Myocyte (in vitro differentiated cells): ENCODE measurements around the gene UCHL5. TPM values are rescaled to one million over a fixed set of nuclear protein-coding genes. Genes with fewer than 3 reads are reported as not detected.
A peak's percentile ranks its signal among the peaks of the same experiment; 100 is the strongest.

Experiments
- DNase-seq: peaks from one replicate; pipeline ENCODE4 v3.0.0-alpha.2; 2012; ENCODE audit warnings: low read depth
- total RNA-seq: library from RNA; depleted of rRNA; stranded (reverse); fragments of >200 nt; gene quantifications from 2 replicates; pipeline ENCODE4 v1.2.3, GENCODE V29; 2014

The UCHL5 gene
- total RNA-seq, 1 donor from 2014 or later, result 48.3 TPM

DNA sequence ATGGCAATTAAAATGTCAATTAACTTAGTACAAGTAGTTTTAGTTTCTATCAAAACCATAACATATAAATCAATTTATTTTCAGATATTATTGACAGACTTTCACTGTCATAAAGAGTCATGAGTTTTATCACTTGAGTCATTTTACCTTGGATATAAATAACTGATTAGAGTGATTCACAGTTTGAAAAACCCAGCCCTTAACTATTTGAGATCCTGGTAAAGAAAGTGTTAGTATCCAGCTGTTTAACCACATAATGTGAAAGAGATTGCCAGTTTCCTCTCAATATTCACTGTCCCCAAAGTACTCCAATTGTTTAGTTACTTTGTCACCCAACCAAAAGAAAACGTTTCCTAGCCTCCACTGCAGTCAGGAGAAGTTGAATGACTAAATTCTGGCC, 91.3 kb downstream of the UCHL5 start:
- peak; percentile 31 for DNase-seq

DNA sequence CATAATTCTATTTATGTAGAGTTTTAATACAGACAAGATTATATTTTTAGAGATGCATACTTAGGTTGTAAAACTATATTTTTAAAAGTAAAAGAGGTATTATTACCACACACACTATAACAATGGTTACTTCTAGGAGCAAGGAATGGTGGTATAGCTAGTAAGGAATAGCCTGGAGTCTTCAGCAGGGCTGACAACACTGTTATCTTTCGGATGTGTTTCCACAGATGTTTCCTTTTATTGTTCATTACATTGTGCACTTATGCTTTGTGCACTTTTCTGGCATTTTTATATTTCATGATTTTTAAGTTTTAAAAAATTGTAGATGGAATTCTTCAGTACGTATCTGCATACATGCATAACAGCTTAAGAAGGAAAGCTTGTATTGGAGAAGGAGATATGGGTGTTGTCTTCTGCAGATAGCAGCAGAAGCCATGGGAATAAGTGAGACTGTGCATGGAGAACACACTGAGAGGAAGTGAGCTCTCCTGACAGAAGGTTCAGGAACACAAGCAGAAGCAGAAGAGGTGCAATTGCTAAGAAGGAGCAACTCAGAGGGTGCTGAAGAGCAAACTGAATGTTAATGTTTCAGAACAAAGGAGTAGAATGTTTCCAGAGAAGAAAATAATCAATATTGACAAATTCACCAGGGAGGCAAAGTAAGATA, 91.8 kb downstream of the UCHL5 start:
- no peak for DNase-seq

DNA sequence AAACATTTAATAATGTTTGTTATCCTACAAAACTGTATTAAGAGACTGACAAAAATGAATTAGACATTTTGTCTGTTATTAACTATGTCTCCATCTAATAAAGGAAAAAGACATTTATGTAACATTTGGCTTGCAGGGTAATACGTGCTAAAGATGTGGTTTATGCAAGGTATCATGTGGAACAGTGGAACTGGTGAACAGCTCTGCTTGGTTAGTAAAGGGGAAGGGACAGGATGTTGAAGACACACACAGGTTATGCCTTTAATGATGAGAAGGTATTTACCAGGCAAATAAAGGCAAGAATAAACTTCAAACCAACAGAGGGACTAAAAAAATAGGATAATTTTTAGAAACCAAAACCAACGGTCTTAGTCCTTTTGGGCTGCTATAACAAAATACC, 93.1 kb downstream of the UCHL5 start:
- DNase-seq, result no peak

DNA sequence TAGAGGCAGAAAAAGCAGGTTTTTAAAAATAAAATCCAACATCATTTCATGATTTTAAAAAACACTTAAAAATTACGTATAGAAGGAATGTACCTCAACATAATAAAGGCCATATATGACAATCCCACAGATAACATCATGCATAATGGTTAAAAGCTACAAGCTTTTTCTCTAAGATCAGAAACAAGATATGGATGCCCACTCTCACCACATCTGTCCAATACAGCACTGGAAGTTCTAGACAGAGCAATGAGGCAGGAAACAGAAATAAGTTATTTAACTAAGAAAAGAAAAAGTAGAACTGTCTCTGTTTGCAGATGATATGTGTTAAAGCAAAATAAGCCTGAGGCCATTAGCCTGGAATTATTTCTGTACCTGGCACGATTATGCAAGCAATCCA, 96.3 kb downstream of the UCHL5 start:
- no peak for DNase-seq

Other genes with a start within 250 kb of the UCHL5 start
- gene RO60, start 252 bp upstream of the UCHL5 start, total RNA-seq, result 82.5 and 98.1 TPM in 2 replicates
- 13.9 and 28.8 TPM in 2 replicates for gene GLRX2, start 46.1 kb upstream of the UCHL5 start, total RNA-seq
- 29.2 and 35.0 TPM in 2 replicates for gene CDC73, start 62.7 kb upstream of the UCHL5 start, total RNA-seq
- gene B3GALT2, start 127.3 kb upstream of the UCHL5 start, total RNA-seq, result 9.9 and 16.8 TPM in 2 replicates